Heart right ventricle (tissue), 16 donors: ENCODE results near the gene AFF1. TPM values are rescaled to one million over a fixed set of nuclear protein-coding genes. Genes with fewer than 3 reads are reported as not detected.
A peak's percentile ranks its signal among the peaks of the same experiment; 100 is the strongest.

ENCODE experiments used
- ATAC-seq, 8 donors: fragments of 200-7000 bp; cut with Tn5 transposase; one replicate each; pipeline ENCODE4 v1.9.1; 2020; ENCODE audit warnings: mild to moderate bottlenecking in 8 of 8, moderate library complexity in 8 of 8, moderate number of reproducible peaks in 1 of 8
- DNase-seq, 2 donors: peaks; one replicate each; pipeline ENCODE4 v3.0.0-alpha.2; 2020
- H3K27ac ChIP-seq, 10 donors: fragments of 200-600 bp; sonication (generic) in 2 of 10; one replicate each; pipeline versions ENCODE4 v1.5.0 to v1.8.0; 2020 to 2022; ENCODE audit warnings: mild to moderate bottlenecking in 3 of 10
- H3K27me3 ChIP-seq, 7 donors: fragments of 200-600 bp; one replicate each; pipeline ENCODE4 v1.8.0; 2021 to 2022; ENCODE audit warnings: mild to moderate bottlenecking in 2 of 7
- H3K36me3 ChIP-seq, 9 donors: fragments of 200-600 bp; sonication (generic) in 1 of 9; one replicate each; pipeline versions ENCODE4 v1.5.0 to v1.8.0; 2020 to 2022; ENCODE audit warnings: mild to moderate bottlenecking in 2 of 9
- H3K4me1 ChIP-seq, 9 donors: fragments of 200-600 bp; sonication (generic) in 1 of 9; one replicate each; pipeline versions ENCODE4 v1.5.0 to v1.8.0; 2020 to 2022; ENCODE audit warnings: mild to moderate bottlenecking in 4 of 9
- H3K4me3 ChIP-seq, 10 donors: fragments of 200-600 bp; sonication (generic) in 2 of 10; one replicate each; pipeline versions ENCODE4 v1.5.0 to v1.8.0; 2020 to 2022; ENCODE audit warnings: mild to moderate bottlenecking in 7 of 10, moderate library complexity in 2 of 10
- H3K9me3 ChIP-seq, 11 donors: fragments of 200-600 bp in 10 of 11; sonication (generic) in 2 of 11; one replicate each; pipeline versions ENCODE4 v1.5.0 to v1.8.0; 2013 to 2022; ENCODE audit warnings: mild to moderate bottlenecking in 2 of 11, control low read depth in 1 of 11, moderate library complexity in 1 of 11
- WGBS, 2 donors: extraction: QIAGEN DNeasy Blood & Tissue Kit; methylation state at CpG; one replicate each; pipeline ENCODE4 v1.1.7; 2013; ENCODE audit warnings: inconsistent platforms in 1 of 2; 5-methylcytosine and 5-hydroxymethylcytosine counted together
- intact Hi-C, 10 donors: fragments of 100-400 bp; cut with DNase I; formaldehyde crosslinking; loops; one replicate each; pipeline versions ENCODE4 v1.11.1 to v1.14.2; 2022
- polyA plus RNA-seq, 2 donors: library from polyadenylated mRNA; stranded (reverse); fragments of 200-250 nt; gene quantifications; one replicate each; pipeline ENCODE4 v1.2.3, GENCODE V29; 2013
- total RNA-seq, 10 donors: library from RNA; stranded (reverse); fragmentation: NEBNext Ultra II Directional in 3 of 10; extraction: Animal tissue kit (Norgen Biotek cat#: 25700) in 3 of 10; gene quantifications; one replicate each; pipeline versions ENCODE4 v1.2.1 to v1.2.4, GENCODE V29; 2021 to 2023
- TF ChIP-seq, protein P1 (sequence below), 9 donors: fragments of 200-600 bp; sonication (generic) in 2 of 9; IDR thresholded peaks; one replicate each; pipeline versions ENCODE4 v1.5.0 to v1.8.0; 2021 to 2022; ENCODE audit warnings: antibody characterized with exemption in 9 of 9, mild to moderate bottlenecking in 5 of 9, moderate library complexity in 1 of 9
- donor health status: Arrhythmogenic right ventricular cardiomyopathy.
- donor health status: ischemic (EF 13 %, LVEDD 7.1; RV severe dilation, severe dysfunction).
- donor health status: healthy with polysubstance abuse.
- donor health status: DM: no; HTN: yes; CAD: no.
- donor health status: DM: no; HTN: no; CAD: no.
- donor health status: ischemic (EF 25% LVEDD 6.9; RV normal size, moderate dysfunction).
- donor health status: ischemic (EF 25% LVEDD 5.7; RV mildly dilated, moderate dysfunction).
- donor health status: healthy.
- donor health status: DM: yes; HTN: yes; CAD: no.
- donor health status: Ischemic cardiomyopathy.
- donor health status: ischemic (EF 35%, LVEDD 5.7; RV mildly dilated, moderate dysfunction).
- donor health status: nonischemic (EF 11% LVEDD 7.7; RV severe dilation, severe dysfunction).
- donor health status: DM: yes; HTN: yes; CAD: no.
- donor health status: PGD.
- donor health status: ischemic (EF 29% LVEDD 5.4; RV normal size, mild dysfunction).
- donor health status: nonischemic (EF 23%, LVEDD 6.1; RV moderate dilation, normal function).

The AFF1 gene
- total and polyA plus RNA-seq, 12 donors, result 44.4 to 90.2 (median 74.5) TPM

- ATAC-seq (peak; percentile 10 to 23 (median 16)), DNase-seq (no peak)
- no peaks in the 10 kb centered on the region for H3K36me3 ChIP-seq
- WGBS, 2 donors, result 16 to 17% methylated on average over 13 of the region's 13 CpGs
- no peaks in the 10 kb centered on the region for H3K27me3 ChIP-seq
- peak overlapping the region in 3 of 10 donors; percentile 17 to 27 (median 23) for H3K4me3 ChIP-seq
- peak overlapping the region; percentile 58 to 95 (median 80) for H3K27ac ChIP-seq
- intact Hi-C loops, result no loop called here
- H3K4me1 ChIP-seq, result peaks cover 64 to 100% (median 99%) of the 10 kb centered on the region in 9 donors
- TF ChIP-seq, protein P1, sequence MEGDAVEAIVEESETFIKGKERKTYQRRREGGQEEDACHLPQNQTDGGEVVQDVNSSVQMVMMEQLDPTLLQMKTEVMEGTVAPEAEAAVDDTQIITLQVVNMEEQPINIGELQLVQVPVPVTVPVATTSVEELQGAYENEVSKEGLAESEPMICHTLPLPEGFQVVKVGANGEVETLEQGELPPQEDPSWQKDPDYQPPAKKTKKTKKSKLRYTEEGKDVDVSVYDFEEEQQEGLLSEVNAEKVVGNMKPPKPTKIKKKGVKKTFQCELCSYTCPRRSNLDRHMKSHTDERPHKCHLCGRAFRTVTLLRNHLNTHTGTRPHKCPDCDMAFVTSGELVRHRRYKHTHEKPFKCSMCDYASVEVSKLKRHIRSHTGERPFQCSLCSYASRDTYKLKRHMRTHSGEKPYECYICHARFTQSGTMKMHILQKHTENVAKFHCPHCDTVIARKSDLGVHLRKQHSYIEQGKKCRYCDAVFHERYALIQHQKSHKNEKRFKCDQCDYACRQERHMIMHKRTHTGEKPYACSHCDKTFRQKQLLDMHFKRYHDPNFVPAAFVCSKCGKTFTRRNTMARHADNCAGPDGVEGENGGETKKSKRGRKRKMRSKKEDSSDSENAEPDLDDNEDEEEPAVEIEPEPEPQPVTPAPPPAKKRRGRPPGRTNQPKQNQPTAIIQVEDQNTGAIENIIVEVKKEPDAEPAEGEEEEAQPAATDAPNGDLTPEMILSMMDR (IDR thresholded peaks at IDR 0.05), result no peak
- H3K9me3 ChIP-seq, result no peaks in the 10 kb centered on the region
Measured at GRCh38 chr4:87030755-87031441, 96.1 kb downstream of the AFF1 start.

- ATAC-seq (no peak), DNase-seq (no peak)
- no peaks in the 10 kb centered on the region for H3K36me3 ChIP-seq
- intact Hi-C loops, result loop anchor here in 1 of 10 donors (2.0 kb wide), 1 partner anchor 23 kb away; no protein-coding TSS in a partner anchor
- H3K27ac ChIP-seq, result peak overlapping the region; percentile 58 to 95 (median 80)
- 4 to 14% methylated on average over 2 of the region's 2 CpGs for WGBS, 2 donors
- H3K27me3 ChIP-seq, result no peaks in the 10 kb centered on the region
- TF ChIP-seq, protein P1 (IDR thresholded peaks at IDR 0.05), result no peak
- peaks cover 61 to 100% (median 99%) of the 10 kb centered on the region in 9 donors for H3K4me1 ChIP-seq
- H3K4me3 ChIP-seq, result peak overlapping the region in 5 of 10 donors; percentile 12 to 27 (median 24)
- no peaks in the 10 kb centered on the region for H3K9me3 ChIP-seq
Measured at GRCh38 chr4:87031920-87032319, 97.1 kb downstream of the AFF1 start.

DNA sequence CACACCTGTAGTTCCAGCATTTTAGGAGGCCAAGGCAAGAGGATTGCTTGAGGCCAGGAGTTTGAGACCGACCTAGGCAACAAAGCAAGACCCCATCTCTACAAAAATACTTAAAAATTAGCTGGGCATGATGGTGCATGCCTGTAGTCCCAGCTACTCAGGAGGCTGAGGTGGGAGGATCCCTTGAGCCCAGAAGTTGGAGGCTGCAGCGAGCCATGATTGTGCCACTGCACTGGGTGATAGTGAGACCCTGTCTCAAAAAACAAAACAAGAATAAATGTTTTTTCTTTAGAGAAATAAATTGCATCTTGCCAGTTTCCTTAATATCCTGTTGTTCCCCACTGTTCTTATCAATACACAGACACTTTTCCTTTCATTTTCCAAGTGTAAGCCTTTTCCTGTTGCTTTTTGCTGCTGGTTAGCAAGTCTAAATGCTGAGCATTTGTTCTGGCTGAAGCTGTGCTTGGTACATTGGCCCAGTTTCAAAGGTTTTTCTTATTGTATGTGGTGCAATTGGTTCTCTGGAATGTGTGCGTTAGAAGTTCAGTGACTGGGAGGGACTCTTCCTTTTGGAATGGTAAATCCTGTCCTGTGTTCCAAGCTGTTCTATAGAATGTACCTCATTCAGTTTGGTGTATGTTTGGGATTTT lies 98.2 kb downstream of the AFF1 start:
- peak in 6 of 8 donors; percentile 19 to 48 (median 32) for ATAC-seq
- Histone ChIP-seq H3K4me1 (peaks cover 62 to 100% (median 99%) of the 10 kb centered on the region in 9 donors), H3K9me3 (no peaks in the 10 kb centered on the region), H3K27me3 (no peaks in the 10 kb centered on the region), H3K36me3 (no peaks in the 10 kb centered on the region), H3K27ac (peak overlapping the region; percentile 58 to 95 (median 80)), H3K4me3 (peak overlapping the region in 4 of 10 donors; percentile 13 to 24 (median 21))
- DNase-seq, result no peak
- 49% methylated on average over 3 of the region's 3 CpGs for WGBS, 2 donors
- TF ChIP-seq, protein P1 (IDR thresholded peaks at IDR 0.05), result no peak
- intact Hi-C loops, result loop anchor here in 1 of 10 donors (2.0 kb wide), 1 partner anchor 24 kb away; no protein-coding TSS in a partner anchor

DNA sequence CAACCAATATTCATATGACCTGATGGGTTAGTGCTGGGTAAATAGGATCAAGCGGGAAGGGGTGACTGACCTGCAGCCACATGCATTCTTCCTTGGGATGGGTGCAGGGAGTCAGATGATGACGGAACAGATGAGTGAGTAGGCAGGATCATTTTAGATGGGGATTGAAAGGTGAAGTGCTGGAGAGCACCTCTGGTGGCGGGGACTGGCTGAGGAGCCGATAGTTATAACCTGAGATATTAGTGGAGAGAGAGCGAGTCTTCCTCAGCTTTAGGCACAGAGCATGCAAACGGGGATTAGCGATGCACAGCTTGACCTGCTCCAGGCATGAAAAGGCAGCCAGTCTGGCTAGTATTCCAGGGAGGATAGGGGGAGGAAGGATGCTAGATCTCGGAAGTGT lies 99.1 kb downstream of the AFF1 start:
- no peak for ATAC-seq
- WGBS, 2 donors, result 48 to 52% methylated on average over 8 of the region's 8 CpGs
- TF ChIP-seq, protein P1 (IDR thresholded peaks at IDR 0.05), result peak in 2 of 9 donors; percentile 20 to 34

More for the DNA sequence above, 99.1 kb downstream of the AFF1 start:
- Histone ChIP-seq H3K27ac (peak overlapping the region; percentile 14 to 95 (median 78)), H3K36me3 (no peaks in the 10 kb centered on the region), H3K9me3 (no peaks in the 10 kb centered on the region), H3K27me3 (no peaks in the 10 kb centered on the region), H3K4me3 (peak overlapping the region in 2 of 10 donors; percentile 3 to 24), H3K4me1 (peaks cover 59 to 100% (median 99%) of the 10 kb centered on the region in 9 donors)
- intact Hi-C loops, result loop anchor here in 1 of 10 donors (2.0 kb wide), 1 partner anchor 25 kb away; no protein-coding TSS in a partner anchor
- no peak for DNase-seq
